HepG2 (cell line): ENCODE measurements around the gene MYOF. TPM values are rescaled to one million over a fixed set of nuclear protein-coding genes. Genes with fewer than 3 reads are reported as not detected.

Experiments used
- ATAC-seq: fragments of 200-7000 bp; cut with Tn5 transposase; 3 replicates; pipeline ENCODE4 v1.9.1; 2020; ENCODE audit warnings: mild to moderate bottlenecking, moderate library complexity
- BruUV-seq: library from RNA; stranded (reverse); fragments of 400-500 nt; replicated peaks from 2 replicates; lab custom pipeline; 2021; lab: Mats Ljungman, UMichigan
- CTCF ChIA-PET: fragments of 300-600 bp; formaldehyde crosslinking; extraction: SDS; loops from one replicate; lab custom pipeline; 2021; ENCODE audit warnings: low total read pairs, inconsistent platforms, low intra/inter-chr PET ratio; lab: Yijun Ruan, JAX
- POLR2A ChIA-PET: fragments of 350-600 bp; sonication (Branson Sonifier 250); formaldehyde crosslinking; loops from one replicate; lab custom pipeline; 2020; ENCODE audit warnings: antibody characterized with exemption, inconsistent platforms; lab: Yijun Ruan, JAX
- DNase-seq: peaks from one replicate; pipeline ENCODE4 v3.0.0-alpha.2; 2015; ENCODE audit warnings: low spot score
- FAIRE-seq: peaks from 3 replicates; lab custom pipeline; 2011; peaks lifted over from hg19 to GRCh38; lab: Jason Lieb, UNC
- H2AFZ ChIP-seq: one replicate; pipeline ENCODE4 v1.6.1; 2011; ENCODE audit warnings: low read length, inconsistent platforms
- H3K27ac ChIP-seq: fragments of 300-600 bp; 3 replicates; pipeline ENCODE4 v1.8.0; 2011; ENCODE audit warnings: mixed run types, mild to moderate bottlenecking, mixed read lengths, low read length, inconsistent platforms; ENCODE audit not compliant: insufficient read depth; ENCODE audit errors: extremely low read length
- H3K27me3 ChIP-seq, 2 experiments: fragments of 200-600 bp in 1 of 2; 2 replicates in 1 of 2; 3 replicates in 1 of 2; pipeline versions ENCODE4 v1.6.0 to v1.8.0; 2011; ENCODE audit warnings: low read length in 2 of 2, mild to moderate bottlenecking in 2 of 2, moderate library complexity in 2 of 2, inconsistent platforms in 1 of 2; ENCODE audit not compliant: insufficient read depth in 2 of 2, control insufficient read depth in 1 of 2
- H3K36me3 ChIP-seq, 2 experiments: fragments of 200-600 bp in 1 of 2; replicated peaks in 1 of 2; 2 replicates in 1 of 2; 3 replicates in 1 of 2; pipeline versions ENCODE4 v1.5.1 to v1.8.0; 2011; ENCODE audit warnings: low read length in 2 of 2, inconsistent platforms in 1 of 2; ENCODE audit not compliant: insufficient read depth in 2 of 2, control insufficient read depth in 1 of 2
- H3K4me1 ChIP-seq: 2 replicates; pipeline ENCODE4 v1.5.1; 2012; ENCODE audit warnings: low read length, inconsistent platforms; ENCODE audit not compliant: insufficient read depth
- H3K4me2 ChIP-seq: 2 replicates; pipeline ENCODE4 v1.6.0; 2011; ENCODE audit warnings: low read depth, low read length, inconsistent platforms
- H3K4me3 ChIP-seq, 3 experiments: fragments of 200-600 bp in 1 of 3; sonication (generic), shearing (Covaris generic) in 1 of 3; replicated peaks in 1 of 3; 2 replicates each; pipeline ENCODE4 v1.5.1; 2011 to 2016; ENCODE audit warnings: low read length in 3 of 3, inconsistent platforms in 2 of 3, low read depth in 2 of 3, mild to moderate bottlenecking in 2 of 3, control low read depth in 1 of 3, mixed read lengths in 1 of 3; ENCODE audit not compliant: insufficient read depth in 1 of 3
- H3K79me2 ChIP-seq: one replicate; pipeline ENCODE4 v1.6.1; 2011; ENCODE audit warnings: low read length, inconsistent platforms; ENCODE audit not compliant: insufficient read depth
- H3K9ac ChIP-seq: 2 replicates; pipeline ENCODE4 v1.6.0; 2011; ENCODE audit warnings: mild to moderate bottlenecking, low read depth, low read length, inconsistent platforms; ENCODE audit not compliant: insufficient read depth
- H3K9me3 ChIP-seq: 2 replicates; pipeline ENCODE4 v1.5.1; 2012; ENCODE audit warnings: mild to moderate bottlenecking, low read length
- H4K20me1 ChIP-seq: 2 replicates; pipeline ENCODE4 v1.6.0; 2011; ENCODE audit warnings: inconsistent platforms, mild to moderate bottlenecking, low read length, moderate library complexity; ENCODE audit not compliant: insufficient read depth
- HMGXB3 ChIP-seq: sonication (generic); formaldehyde crosslinking; IDR thresholded peaks from 2 replicates; pipeline ENCODE4 v1.4.0; 2020; ENCODE audit warnings: missing genetic modification reagents, borderline replicate concordance
- HNF4A ChIP-seq: sonication (generic); formaldehyde crosslinking; IDR thresholded peaks from 2 replicates; pipeline ENCODE4 v1.4.0; 2020; ENCODE audit warnings: missing genetic modification reagents
- KDM5B ChIP-seq: sonication (generic); formaldehyde crosslinking; IDR thresholded peaks from 2 replicates; pipeline ENCODE4 v1.4.0; 2020; ENCODE audit warnings: missing genetic modification reagents, mild to moderate bottlenecking, borderline replicate concordance
- ZFP36 ChIP-seq: fragments of 150-350 bp; IDR thresholded peaks from 2 replicates; pipeline ENCODE4 v1.6.1; 2018; ENCODE audit warnings: borderline replicate concordance, low read length, low read depth; ENCODE audit not compliant: partially characterized antibody
- ZZZ3 ChIP-seq: sonication (generic); formaldehyde crosslinking; IDR thresholded peaks from 2 replicates; pipeline ENCODE4 v1.4.0; 2020; ENCODE audit warnings: missing genetic modification reagents, mild to moderate bottlenecking, borderline replicate concordance
- WGBS: methylation state at CpG from one replicate; pipeline ENCODE4 v1.1.6; 2017; ENCODE audit warnings: low lambda C conversion rate; 5-methylcytosine and 5-hydroxymethylcytosine counted together
- in situ Hi-C: cut with HindIII; loops from 2 replicates; pipeline ENCODE4 v1.10.0; 2017; ENCODE audit warnings: low pct_unique_long_range_greater_than_20kb; ENCODE audit not compliant: extremely low pct_ligation_motif_present
- intact Hi-C: fragments of 100-400 bp; cut with micrococcal nuclease; formaldehyde crosslinking; loops from one replicate; pipeline ENCODE4 v1.10.0; 2022; ENCODE audit not compliant: unreplicated experiment
- polyA plus RNA-seq, 8 experiments: library from polyadenylated mRNA; depleted of rRNA in 3 of 8; stranded (reverse) in 7 of 8; unstranded in 1 of 8; fragments of >200 nt; fragmentation: Illumina TruSeq in 4 of 8; extraction: Trizol in 4 of 8; gene quantifications; 2 replicates each; pipeline versions ENCODE4 v1.2.1 to v1.2.3, GENCODE V29; 2011 to 2016; ENCODE audit warnings: low read depth in 4 of 8, missing spikeins in 1 of 8, mixed read lengths in 1 of 8; ENCODE audit not compliant: insufficient read depth in 1 of 8
- total RNA-seq, 5 experiments: library from RNA; depleted of rRNA; stranded (reverse); fragments of >200 nt; fragmentation: Illumina TruSeq; extraction: Trizol; gene quantifications; 2 replicates each; pipeline ENCODE4 v1.2.3, GENCODE V29; 2016; ENCODE audit warnings: low read depth in 1 of 5
- TF ChIP-seq, protein P1 (sequence below): sonication (generic); formaldehyde crosslinking; IDR thresholded peaks from 2 replicates; pipeline ENCODE4 v1.5.1; 2020; ENCODE audit warnings: missing genetic modification reagents, mild to moderate bottlenecking, borderline replicate concordance

MYOF gene
- total and polyA plus RNA-seq, 2 of the 13 experiments (the other 11 are each of a cell fraction or from before 2014, with no cell fraction given) = 0.18 to 0.42 TPM

DNA sequence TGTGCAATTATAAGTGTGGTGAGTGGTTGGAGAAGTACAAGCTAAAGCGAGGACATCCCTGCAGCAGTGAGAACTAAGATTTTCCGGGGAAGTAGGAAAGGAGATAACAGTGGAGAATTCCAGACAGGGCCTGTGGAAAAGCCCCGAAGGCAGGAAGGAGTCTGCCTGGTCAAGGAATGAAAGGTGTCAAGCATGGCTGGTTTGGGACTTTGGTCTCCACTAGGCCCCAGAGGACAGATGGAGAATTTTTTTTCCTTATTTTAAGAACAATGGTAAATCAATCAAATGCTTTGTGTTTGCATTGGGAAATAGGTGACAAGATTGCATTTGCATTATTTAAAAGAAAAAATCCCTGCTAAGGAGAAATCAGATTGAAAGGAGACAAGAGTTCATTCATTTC lies 11.0 kb upstream of the MYOF start:
- Histone ChIP-seq H4K20me1 (no peaks in the 10 kb centered on the region), H3K79me2 (peaks cover 1% of the 10 kb centered on the region), H3K27ac (no peak overlapping the region), H3K9me3 (no peaks in the 10 kb centered on the region), H3K9ac (no peak overlapping the region), H3K4me2 (no peak overlapping the region), H3K4me3 (no peak overlapping the region), H3K4me1 (peaks cover 35% of the 10 kb centered on the region)
- peak; percentile 6 for DNase-seq
- intact Hi-C loops = no loop called here
- CTCF ChIA-PET = no interaction called here
- TF ChIP-seq HNF4A (CRISPR knock-in tag) = peak; percentile 16; the same call in 1 of the 2 replicates
- TF ChIP-seq HMGXB3 = no peak
- TF ChIP-seq, all 625 proteins: peak for 1
- Histone ChIP-seq H3K27me3 (peaks cover 0 to 6% of the 10 kb centered on the region in 2 experiments; a peak in 2 of 5 replicates), H3K36me3 (no peaks in the 10 kb centered on the region), H2AFZ (peak overlapping the region; percentile 20)
- POLR2A ChIA-PET = no interaction called here
- WGBS = 12% methylated on average over 3 of the region's 3 CpGs
- FAIRE-seq = no peak
- no peak for ATAC-seq
- BruUV-seq = no TSS peak
- in situ Hi-C loops = no loop called here

GRCh38 chr10:93491602-93492121 lies 9.5 kb upstream of the MYOF start:
- H4K20me1 ChIP-seq = no peaks in the 10 kb centered on the region
- no peak overlapping the region for H3K4me2 ChIP-seq
- no TSS peak for BruUV-seq
- in situ Hi-C loops (no loop called here), intact Hi-C loops (no loop called here)
- peaks cover 0 to 6% of the 10 kb centered on the region in 2 experiments; a peak in 2 of 5 replicates for H3K27me3 ChIP-seq
- no peaks in the 10 kb centered on the region for H3K9me3 ChIP-seq
- ChIA-PET POLR2A (no interaction called here), CTCF (no interaction called here)
- DNase-seq (no peak), ATAC-seq (no peak), FAIRE-seq (no peak)
- no peak overlapping the region for H3K9ac ChIP-seq
- H3K4me1 ChIP-seq = peaks cover 20% of the 10 kb centered on the region
- H3K36me3 ChIP-seq = no peaks in the 10 kb centered on the region
- H3K4me3 ChIP-seq = no peak overlapping the region
- no peak overlapping the region for H3K27ac ChIP-seq
- WGBS = 42% methylated on average over 2 of the region's 2 CpGs
- no peak for TF ChIP-seq ZZZ3 (CRISPR knock-in tag)
- TF ChIP-seq, protein P1, sequence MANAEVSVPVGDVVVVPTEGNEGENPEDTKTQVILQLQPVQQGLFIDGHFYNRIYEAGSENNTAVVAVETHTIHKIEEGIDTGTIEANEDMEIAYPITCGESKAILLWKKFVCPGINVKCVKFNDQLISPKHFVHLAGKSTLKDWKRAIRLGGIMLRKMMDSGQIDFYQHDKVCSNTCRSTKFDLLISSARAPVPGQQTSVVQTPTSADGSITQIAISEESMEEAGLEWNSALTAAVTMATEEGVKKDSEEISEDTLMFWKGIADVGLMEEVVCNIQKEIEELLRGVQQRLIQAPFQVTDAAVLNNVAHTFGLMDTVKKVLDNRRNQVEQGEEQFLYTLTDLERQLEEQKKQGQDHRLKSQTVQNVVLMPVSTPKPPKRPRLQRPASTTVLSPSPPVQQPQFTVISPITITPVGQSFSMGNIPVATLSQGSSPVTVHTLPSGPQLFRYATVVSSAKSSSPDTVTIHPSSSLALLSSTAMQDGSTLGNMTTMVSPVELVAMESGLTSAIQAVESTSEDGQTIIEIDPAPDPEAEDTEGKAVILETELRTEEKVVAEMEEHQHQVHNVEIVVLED (CRISPR knock-in tag) = no peak
- TF ChIP-seq KDM5B (CRISPR knock-in tag) = no peak
- peak; percentile 58 for TF ChIP-seq ZFP36
- no peak overlapping the region for H2AFZ ChIP-seq
- H3K79me2 ChIP-seq = no peaks in the 10 kb centered on the region
